Activated T-cell treated with anti-CD3 and anti-CD28 coated beads, Interleukin-2, amount 50 U/mL, for 4 hours (primary cell): ENCODE data around the gene RAC3. TPM values are rescaled to one million over a fixed set of nuclear protein-coding genes. Genes with fewer than 3 reads are reported as not detected.

Experiments
- ATAC-seq, 2 donors: fragments of 200-7000 bp; cut with Tn5 transposase; one replicate each; pipeline ENCODE4 v1.10.0; 2021
- DNase-seq: peaks from one replicate; pipeline ENCODE4 v3.0.0-alpha.2; 2020
- H3K27me3 Mint-ChIP-seq: one replicate; pipeline ENCODE4 v1.8.0; 2021; ENCODE audit warnings: low read depth, mixed read lengths
- H3K36me3 Mint-ChIP-seq: one replicate; pipeline ENCODE4 v1.8.0; 2022; ENCODE audit warnings: mixed read lengths; ENCODE audit not compliant: insufficient read depth
- H3K4me1 Mint-ChIP-seq: one replicate; pipeline ENCODE4 v1.8.0; 2021; ENCODE audit warnings: low read depth, mixed read lengths
- H3K4me3 Mint-ChIP-seq: one replicate; pipeline ENCODE4 v1.8.0; 2021; ENCODE audit warnings: mild to moderate bottlenecking, moderate library complexity, mixed read lengths
- H3K9me3 Mint-ChIP-seq: one replicate; pipeline ENCODE4 v1.8.0; 2021; ENCODE audit warnings: mixed read lengths
- total RNA-seq, 3 donors: library from RNA; stranded (reverse); gene quantifications; one replicate each; pipeline ENCODE4 v1.2.1, GENCODE V29; 2021

RAC3 gene
- total RNA-seq, 3 donors from 2014 or later, result 4.1 to 7.7 (median 4.8) TPM

- H3K36me3 Mint-ChIP-seq, result no peaks in the 10 kb centered on the region
- no peaks in the 10 kb centered on the region for H3K27me3 Mint-ChIP-seq
- no peak overlapping the region for H3K4me3 Mint-ChIP-seq
Observed at GRCh38 chr17:82014432-82014831, 17.0 kb upstream of the RAC3 start.

GRCh38 chr17:82014971-82015310 is 16.5 kb upstream of the RAC3 start:
- no peaks in the 10 kb centered on the region for H3K36me3 Mint-ChIP-seq
- no peak overlapping the region for H3K4me3 Mint-ChIP-seq
- no peaks in the 10 kb centered on the region for H3K4me1 Mint-ChIP-seq
- no peak for DNase-seq
- no peaks in the 10 kb centered on the region for H3K27me3 Mint-ChIP-seq
- no peaks in the 10 kb centered on the region for H3K9me3 Mint-ChIP-seq
- no peak for ATAC-seq

More at GRCh38 chr17:82014432-82014831, 17.0 kb upstream of the RAC3 start:
- DNase-seq (no peak), ATAC-seq (no peak)
- Mint-ChIP-seq H3K9me3 (no peaks in the 10 kb centered on the region), H3K4me1 (no peaks in the 10 kb centered on the region)

GRCh38 chr17:82015311-82015971 is 16.0 kb upstream of the RAC3 start:
- Mint-ChIP-seq H3K4me3 (no peak overlapping the region), H3K27me3 (no peaks in the 10 kb centered on the region), H3K36me3 (no peaks in the 10 kb centered on the region), H3K4me1 (no peaks in the 10 kb centered on the region), H3K9me3 (no peaks in the 10 kb centered on the region)
- no peak for ATAC-seq
- DNase-seq, result no peak

- H3K4me3 Mint-ChIP-seq, result no peak overlapping the region
- peaks cover 4% of the 10 kb centered on the region for H3K4me1 Mint-ChIP-seq
- no peaks in the 10 kb centered on the region for H3K9me3 Mint-ChIP-seq
- H3K36me3 Mint-ChIP-seq, result no peaks in the 10 kb centered on the region
- no peak for ATAC-seq
- no peaks in the 10 kb centered on the region for H3K27me3 Mint-ChIP-seq
- no peak for DNase-seq
Observed at GRCh38 chr17:82016061-82016874, 15.2 kb upstream of the RAC3 start.

GRCh38 chr17:82016875-82017459 is 14.5 kb upstream of the RAC3 start:
- Mint-ChIP-seq H3K36me3 (no peaks in the 10 kb centered on the region), H3K9me3 (no peaks in the 10 kb centered on the region), H3K4me3 (no peak overlapping the region), H3K27me3 (no peaks in the 10 kb centered on the region), H3K4me1 (peaks cover 10% of the 10 kb centered on the region)
- ATAC-seq (no peak), DNase-seq (no peak)

- DNase-seq, result no peak
Observed at GRCh38 chr17:82017612-82018151, 13.8 kb upstream of the RAC3 start.

GRCh38 chr17:82018152-82018988 is 13.1 kb upstream of the RAC3 start:
- H3K36me3 Mint-ChIP-seq, result no peaks in the 10 kb centered on the region
- H3K4me1 Mint-ChIP-seq, result peaks cover 10% of the 10 kb centered on the region
- no peak for ATAC-seq
- H3K4me3 Mint-ChIP-seq, result no peak overlapping the region
- no peaks in the 10 kb centered on the region for H3K9me3 Mint-ChIP-seq
- DNase-seq, result no peak
- no peaks in the 10 kb centered on the region for H3K27me3 Mint-ChIP-seq

More at GRCh38 chr17:82017612-82018151, 13.8 kb upstream of the RAC3 start:
- H3K27me3 Mint-ChIP-seq, result no peaks in the 10 kb centered on the region
- ATAC-seq, result no peak
- no peaks in the 10 kb centered on the region for H3K9me3 Mint-ChIP-seq
- H3K36me3 Mint-ChIP-seq, result no peaks in the 10 kb centered on the region
- H3K4me3 Mint-ChIP-seq, result no peak overlapping the region
- peaks cover 10% of the 10 kb centered on the region for H3K4me1 Mint-ChIP-seq

GRCh38 chr17:82018989-82019689 is 12.3 kb upstream of the RAC3 start:
- DNase-seq (no peak), ATAC-seq (no peak)
- Mint-ChIP-seq H3K9me3 (no peaks in the 10 kb centered on the region), H3K27me3 (no peaks in the 10 kb centered on the region), H3K36me3 (no peaks in the 10 kb centered on the region), H3K4me1 (peaks cover 15% of the 10 kb centered on the region), H3K4me3 (no peak overlapping the region)

- H3K4me1 Mint-ChIP-seq, result peaks cover 17% of the 10 kb centered on the region
- no peaks in the 10 kb centered on the region for H3K27me3 Mint-ChIP-seq
- DNase-seq (peak; percentile 58), ATAC-seq (no peak)
- no peaks in the 10 kb centered on the region for H3K9me3 Mint-ChIP-seq
- H3K36me3 Mint-ChIP-seq, result no peaks in the 10 kb centered on the region
- H3K4me3 Mint-ChIP-seq, result peak overlapping the region; percentile 38
Observed at GRCh38 chr17:82019690-82020571, 11.5 kb upstream of the RAC3 start.

GRCh38 chr17:82020572-82021106 is 10.8 kb upstream of the RAC3 start:
- no peak for ATAC-seq
- Mint-ChIP-seq H3K4me3 (no peak overlapping the region), H3K9me3 (no peaks in the 10 kb centered on the region), H3K27me3 (no peaks in the 10 kb centered on the region), H3K36me3 (no peaks in the 10 kb centered on the region), H3K4me1 (peaks cover 17% of the 10 kb centered on the region)
- no peak for DNase-seq

GRCh38 chr17:82021107-82021899 is 10.2 kb upstream of the RAC3 start:
- H3K4me3 Mint-ChIP-seq, result peak overlapping the region; percentile 88
- no peaks in the 10 kb centered on the region for H3K36me3 Mint-ChIP-seq
- ATAC-seq (no peak), DNase-seq (peak; percentile 56)
- peaks cover 17% of the 10 kb centered on the region for H3K4me1 Mint-ChIP-seq
- H3K27me3 Mint-ChIP-seq, result no peaks in the 10 kb centered on the region
- H3K9me3 Mint-ChIP-seq, result no peaks in the 10 kb centered on the region

- Mint-ChIP-seq H3K36me3 (no peaks in the 10 kb centered on the region), H3K4me3 (peak overlapping the region; percentile 88), H3K9me3 (no peaks in the 10 kb centered on the region), H3K4me1 (peaks cover 17% of the 10 kb centered on the region), H3K27me3 (no peaks in the 10 kb centered on the region)
- ATAC-seq (no peak), DNase-seq (no peak)
Observed at GRCh38 chr17:82021900-82022309, 9.6 kb upstream of the RAC3 start.
